Heart right ventricle (tissue), 16 donors: ENCODE results near the gene PRODH2. TPM values are rescaled to one million over a fixed set of nuclear protein-coding genes. Genes with fewer than 3 reads are reported as not detected.

Experiments
- ATAC-seq, 8 donors: fragments of 200-7000 bp; cut with Tn5 transposase; one replicate each; pipeline ENCODE4 v1.9.1; 2020; ENCODE audit warnings: mild to moderate bottlenecking in 8 of 8, moderate library complexity in 8 of 8, moderate number of reproducible peaks in 1 of 8
- DNase-seq, 2 donors: peaks; one replicate each; pipeline ENCODE4 v3.0.0-alpha.2; 2020
- H3K27ac ChIP-seq, 10 donors: fragments of 200-600 bp; sonication (generic) in 2 of 10; one replicate each; pipeline versions ENCODE4 v1.5.0 to v1.8.0; 2020 to 2022; ENCODE audit warnings: mild to moderate bottlenecking in 3 of 10
- H3K27me3 ChIP-seq, 7 donors: fragments of 200-600 bp; one replicate each; pipeline ENCODE4 v1.8.0; 2021 to 2022; ENCODE audit warnings: mild to moderate bottlenecking in 2 of 7
- H3K36me3 ChIP-seq, 9 donors: fragments of 200-600 bp; sonication (generic) in 1 of 9; one replicate each; pipeline versions ENCODE4 v1.5.0 to v1.8.0; 2020 to 2022; ENCODE audit warnings: mild to moderate bottlenecking in 2 of 9
- H3K4me1 ChIP-seq, 9 donors: fragments of 200-600 bp; sonication (generic) in 1 of 9; one replicate each; pipeline versions ENCODE4 v1.5.0 to v1.8.0; 2020 to 2022; ENCODE audit warnings: mild to moderate bottlenecking in 4 of 9
- H3K4me3 ChIP-seq, 10 donors: fragments of 200-600 bp; sonication (generic) in 2 of 10; one replicate each; pipeline versions ENCODE4 v1.5.0 to v1.8.0; 2020 to 2022; ENCODE audit warnings: mild to moderate bottlenecking in 7 of 10, moderate library complexity in 2 of 10
- H3K9me3 ChIP-seq, 11 donors: fragments of 200-600 bp in 10 of 11; sonication (generic) in 2 of 11; one replicate each; pipeline versions ENCODE4 v1.5.0 to v1.8.0; 2013 to 2022; ENCODE audit warnings: mild to moderate bottlenecking in 2 of 11, control low read depth in 1 of 11, moderate library complexity in 1 of 11
- whole genome bisulfite sequencing, 2 donors: extraction: QIAGEN DNeasy Blood & Tissue Kit; methylation state at CpG; one replicate each; pipeline ENCODE4 v1.1.7; 2013; ENCODE audit warnings: inconsistent platforms in 1 of 2; 5-methylcytosine and 5-hydroxymethylcytosine counted together
- intact Hi-C, 10 donors: fragments of 100-400 bp; cut with DNase I; formaldehyde crosslinking; loops; one replicate each; pipeline versions ENCODE4 v1.11.1 to v1.14.2; 2022
- polyA plus RNA-seq, 2 donors: library from polyadenylated mRNA; stranded (reverse); fragments of 200-250 nt; gene quantifications; one replicate each; pipeline ENCODE4 v1.2.3, GENCODE V29; 2013
- total RNA-seq, 10 donors: library from RNA; stranded (reverse); fragmentation: NEBNext Ultra II Directional in 3 of 10; extraction: Animal tissue kit (Norgen Biotek cat#: 25700) in 3 of 10; gene quantifications; one replicate each; pipeline versions ENCODE4 v1.2.1 to v1.2.4, GENCODE V29; 2021 to 2023
- TF ChIP-seq, protein P1 (sequence below), 9 donors: fragments of 200-600 bp; sonication (generic) in 2 of 9; IDR thresholded peaks; one replicate each; pipeline versions ENCODE4 v1.5.0 to v1.8.0; 2021 to 2022; ENCODE audit warnings: antibody characterized with exemption in 9 of 9, mild to moderate bottlenecking in 5 of 9, moderate library complexity in 1 of 9
- donor health status: Arrhythmogenic right ventricular cardiomyopathy.
- donor health status: ischemic (EF 13 %, LVEDD 7.1; RV severe dilation, severe dysfunction).
- donor health status: healthy with polysubstance abuse.
- donor health status: DM: no; HTN: yes; CAD: no.
- donor health status: DM: no; HTN: no; CAD: no.
- donor health status: ischemic (EF 25% LVEDD 6.9; RV normal size, moderate dysfunction).
- donor health status: ischemic (EF 25% LVEDD 5.7; RV mildly dilated, moderate dysfunction).
- donor health status: healthy.
- donor health status: DM: yes; HTN: yes; CAD: no.
- donor health status: Ischemic cardiomyopathy.
- donor health status: ischemic (EF 35%, LVEDD 5.7; RV mildly dilated, moderate dysfunction).
- donor health status: nonischemic (EF 11% LVEDD 7.7; RV severe dilation, severe dysfunction).
- donor health status: DM: yes; HTN: yes; CAD: no.
- donor health status: PGD.
- donor health status: ischemic (EF 29% LVEDD 5.4; RV normal size, mild dysfunction).
- donor health status: nonischemic (EF 23%, LVEDD 6.1; RV moderate dilation, normal function).

PRODH2 gene
- total and polyA plus RNA-seq, 12 donors: not detected

DNA sequence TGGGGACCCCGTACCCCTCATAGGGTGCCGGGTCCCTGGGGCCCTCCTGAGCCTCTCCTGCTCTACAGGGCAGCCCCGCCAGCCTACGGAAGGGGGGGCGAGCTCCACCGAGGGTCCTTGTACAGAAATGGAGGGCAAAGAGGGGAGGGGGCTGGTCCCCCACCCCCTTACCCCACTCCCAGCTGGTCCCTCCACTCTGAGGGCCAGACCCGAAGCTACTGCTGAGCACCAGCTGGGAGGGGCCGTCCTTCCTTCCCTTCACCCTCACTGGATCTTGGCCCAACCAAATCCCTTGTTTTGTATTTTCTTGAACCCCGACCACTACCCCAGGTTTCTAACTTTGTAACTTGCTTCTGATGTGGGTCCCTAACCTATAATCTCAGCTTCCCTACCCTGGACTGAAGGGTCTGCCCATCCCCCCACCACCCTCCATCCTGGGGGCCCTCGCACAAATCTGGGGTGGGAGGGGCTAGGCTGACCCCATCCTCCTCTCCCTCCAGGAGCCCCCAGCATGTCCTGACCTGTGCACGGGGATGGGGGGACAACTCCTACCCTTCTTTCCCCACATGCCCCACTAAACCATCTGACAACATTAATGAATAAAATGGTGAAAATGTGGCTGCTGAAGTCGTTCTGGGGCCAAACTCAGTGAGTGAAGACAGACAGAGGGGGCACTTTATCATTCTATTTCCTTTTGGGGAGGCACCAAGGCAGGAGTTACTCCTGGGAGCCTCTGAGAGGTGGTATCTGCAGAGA is 24.3 kb downstream of the PRODH2 start:
- H3K9me3 ChIP-seq: no peaks in the 10 kb centered on the region
- no peaks in the 10 kb centered on the region for H3K4me1 ChIP-seq
- no peaks in the 10 kb centered on the region for H3K27me3 ChIP-seq
- TF ChIP-seq, protein P1, sequence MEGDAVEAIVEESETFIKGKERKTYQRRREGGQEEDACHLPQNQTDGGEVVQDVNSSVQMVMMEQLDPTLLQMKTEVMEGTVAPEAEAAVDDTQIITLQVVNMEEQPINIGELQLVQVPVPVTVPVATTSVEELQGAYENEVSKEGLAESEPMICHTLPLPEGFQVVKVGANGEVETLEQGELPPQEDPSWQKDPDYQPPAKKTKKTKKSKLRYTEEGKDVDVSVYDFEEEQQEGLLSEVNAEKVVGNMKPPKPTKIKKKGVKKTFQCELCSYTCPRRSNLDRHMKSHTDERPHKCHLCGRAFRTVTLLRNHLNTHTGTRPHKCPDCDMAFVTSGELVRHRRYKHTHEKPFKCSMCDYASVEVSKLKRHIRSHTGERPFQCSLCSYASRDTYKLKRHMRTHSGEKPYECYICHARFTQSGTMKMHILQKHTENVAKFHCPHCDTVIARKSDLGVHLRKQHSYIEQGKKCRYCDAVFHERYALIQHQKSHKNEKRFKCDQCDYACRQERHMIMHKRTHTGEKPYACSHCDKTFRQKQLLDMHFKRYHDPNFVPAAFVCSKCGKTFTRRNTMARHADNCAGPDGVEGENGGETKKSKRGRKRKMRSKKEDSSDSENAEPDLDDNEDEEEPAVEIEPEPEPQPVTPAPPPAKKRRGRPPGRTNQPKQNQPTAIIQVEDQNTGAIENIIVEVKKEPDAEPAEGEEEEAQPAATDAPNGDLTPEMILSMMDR (IDR thresholded peaks at IDR 0.05): no peak
- H3K36me3 ChIP-seq: peaks cover 0 to 12% (median 0%) of the 10 kb centered on the region in 9 donors
- no peak for DNase-seq
- intact Hi-C loops: no loop called here
- WGBS, 2 donors: 77 to 85% methylated on average over 11 to 12 of the region's 12 CpGs
- ATAC-seq: no peak
- no peak overlapping the region for H3K27ac ChIP-seq
- no peak overlapping the region for H3K4me3 ChIP-seq

DNA sequence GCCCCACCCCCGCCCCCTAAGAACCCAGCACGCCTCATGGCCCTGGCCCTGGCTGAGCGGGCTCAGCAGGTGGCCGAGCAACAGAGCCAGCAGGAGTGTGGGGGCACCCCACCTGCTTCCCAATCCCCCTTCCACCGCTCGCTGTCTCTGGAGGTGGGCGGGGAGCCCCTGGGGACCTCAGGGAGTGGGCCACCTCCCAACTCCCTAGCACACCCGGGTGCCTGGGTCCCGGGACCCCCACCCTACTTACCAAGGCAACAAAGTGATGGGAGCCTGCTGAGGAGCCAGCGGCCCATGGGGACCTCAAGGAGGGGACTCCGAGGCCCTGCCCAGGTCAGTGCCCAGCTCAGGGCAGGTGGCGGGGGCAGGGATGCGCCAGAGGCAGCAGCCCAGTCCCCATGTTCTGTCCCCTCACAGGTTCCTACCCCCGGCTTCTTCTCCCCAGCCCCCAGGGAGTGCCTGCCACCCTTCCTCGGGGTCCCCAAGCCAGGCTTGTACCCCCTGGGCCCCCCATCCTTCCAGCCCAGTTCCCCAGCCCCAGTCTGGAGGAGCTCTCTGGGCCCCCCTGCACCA is 25.3 kb downstream of the PRODH2 start:
- Histone ChIP-seq H3K27ac (no peak overlapping the region), H3K4me1 (no peaks in the 10 kb centered on the region), H3K4me3 (no peak overlapping the region), H3K36me3 (peaks cover 0 to 23% (median 0%) of the 10 kb centered on the region in 9 donors), H3K9me3 (no peaks in the 10 kb centered on the region), H3K27me3 (no peaks in the 10 kb centered on the region)
- 93 to 94% methylated on average over 15 of the region's 15 CpGs for WGBS, 2 donors
- no peak for ATAC-seq
- DNase-seq: no peak
- TF ChIP-seq, protein P1 (IDR thresholded peaks at IDR 0.05): no peak
- intact Hi-C loops: no loop called here

DNA sequence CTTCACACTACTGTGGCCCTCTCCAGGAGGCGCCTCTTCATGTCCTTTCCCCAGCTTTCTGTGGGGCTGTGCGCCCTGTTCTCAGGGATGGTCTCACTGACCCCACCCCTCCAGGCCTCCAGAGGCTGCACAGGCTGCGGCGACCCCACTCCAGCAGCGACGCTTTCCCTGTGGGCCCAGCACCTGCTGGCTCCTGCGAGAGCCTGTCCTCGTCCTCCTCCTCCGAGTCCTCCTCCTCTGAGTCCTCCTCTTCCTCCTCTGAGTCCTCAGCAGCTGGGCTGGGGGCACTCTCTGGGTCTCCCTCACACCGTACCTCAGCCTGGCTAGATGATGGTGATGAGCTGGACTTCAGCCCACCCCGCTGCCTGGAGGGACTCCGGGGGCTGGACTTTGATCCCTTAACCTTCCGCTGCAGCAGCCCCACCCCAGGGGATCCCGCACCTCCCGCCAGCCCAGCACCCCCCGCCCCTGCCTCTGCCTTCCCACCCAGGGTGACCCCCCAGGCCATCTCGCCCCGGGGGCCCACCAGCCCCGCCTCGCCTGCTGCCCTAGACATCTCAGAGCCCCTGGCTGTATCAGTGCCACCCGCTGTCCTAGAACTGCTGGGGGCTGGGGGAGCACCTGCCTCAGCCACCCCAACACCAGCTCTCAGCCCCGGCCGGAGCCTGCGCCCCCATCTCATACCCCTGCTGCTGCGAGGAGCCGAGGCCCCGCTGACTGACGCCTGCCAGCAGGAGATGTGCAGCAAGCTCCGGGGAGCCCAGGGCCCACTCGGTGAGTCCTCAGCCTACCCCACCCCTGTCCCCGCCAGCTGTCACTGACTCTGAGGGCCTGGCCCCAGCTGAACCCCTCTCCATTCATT is 26.1 kb downstream of the PRODH2 start:
- DNase-seq (no peak), ATAC-seq (no peak)
- Histone ChIP-seq H3K27ac (no peak overlapping the region), H3K27me3 (no peaks in the 10 kb centered on the region), H3K4me1 (no peaks in the 10 kb centered on the region), H3K36me3 (peaks cover 0 to 31% (median 0%) of the 10 kb centered on the region in 9 donors), H3K9me3 (no peaks in the 10 kb centered on the region), H3K4me3 (no peak overlapping the region)
- TF ChIP-seq, protein P1 (IDR thresholded peaks at IDR 0.05): no peak
- WGBS, 2 donors: 92 to 94% methylated on average over 31 of the region's 31 CpGs
- intact Hi-C loops: no loop called here

DNA sequence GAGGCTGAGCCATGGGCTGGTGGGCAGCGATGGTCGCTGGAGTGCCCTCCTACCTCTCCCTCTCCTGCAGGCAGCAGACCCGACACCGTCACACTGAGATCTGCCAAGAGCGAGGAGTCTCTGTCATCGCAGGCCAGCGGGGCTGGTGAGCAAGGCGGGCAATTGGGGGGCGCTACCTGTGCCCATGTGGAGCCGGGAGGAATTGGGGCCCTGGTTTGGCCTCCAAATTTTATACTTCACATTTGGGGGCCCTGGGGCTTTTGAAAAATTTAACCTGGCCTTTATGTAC is 27.4 kb downstream of the PRODH2 start:
- H3K4me3 ChIP-seq: no peak overlapping the region
- intact Hi-C loops: no loop called here
- peaks cover 0 to 43% (median 0%) of the 10 kb centered on the region in 9 donors for H3K36me3 ChIP-seq
- WGBS, 2 donors: 88 to 89% methylated on average over 10 of the region's 10 CpGs
- no peak for DNase-seq
- no peaks in the 10 kb centered on the region for H3K4me1 ChIP-seq
- no peaks in the 10 kb centered on the region for H3K9me3 ChIP-seq
- TF ChIP-seq, protein P1 (IDR thresholded peaks at IDR 0.05): no peak
- H3K27ac ChIP-seq: no peak overlapping the region
- H3K27me3 ChIP-seq: no peaks in the 10 kb centered on the region
- no peak for ATAC-seq
